Epithelial cell of esophagus (primary cell): ENCODE results near the gene PDGFC.

Experiments
- DNase-seq: peaks from one replicate; pipeline ENCODE4 v3.0.0; 2010; ENCODE audit warnings: low read depth
- H3K4me3 ChIP-seq: 2 replicates; pipeline ENCODE4 v1.5.1; 2011; ENCODE audit warnings: mild to moderate bottlenecking, low read length, control low read depth
- TF ChIP-seq, protein P1 (sequence below): IDR thresholded peaks from 2 replicates; pipeline ENCODE4 v1.5.1; 2011; ENCODE audit warnings: low read depth, mild to moderate bottlenecking, low read length, control low read depth, inconsistent platforms; ENCODE audit not compliant: insufficient read depth; ENCODE audit errors: missing control alignments

Gene PDGFC

DNA sequence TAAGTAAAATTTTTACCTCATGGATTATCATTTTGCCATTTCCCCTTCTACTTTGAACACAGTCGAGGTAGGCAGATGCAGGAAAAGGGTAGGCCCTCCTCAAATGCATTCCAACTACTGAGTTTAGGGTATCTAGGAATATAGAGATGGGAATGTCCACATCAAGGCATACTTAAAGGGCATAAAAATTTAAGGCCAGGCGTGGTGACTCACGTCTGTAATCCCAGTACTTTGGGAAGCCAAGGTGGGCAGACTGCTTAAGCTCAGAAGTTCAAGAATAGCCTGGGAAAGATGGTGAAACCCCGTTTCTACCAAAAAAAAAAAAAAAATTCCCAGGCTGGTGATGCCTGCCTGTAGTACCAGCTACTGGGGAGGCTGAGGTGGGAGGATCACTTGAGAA is 146.5 kb downstream of the PDGFC start:
- no peak overlapping the region for H3K4me3 ChIP-seq
- TF ChIP-seq, protein P1, sequence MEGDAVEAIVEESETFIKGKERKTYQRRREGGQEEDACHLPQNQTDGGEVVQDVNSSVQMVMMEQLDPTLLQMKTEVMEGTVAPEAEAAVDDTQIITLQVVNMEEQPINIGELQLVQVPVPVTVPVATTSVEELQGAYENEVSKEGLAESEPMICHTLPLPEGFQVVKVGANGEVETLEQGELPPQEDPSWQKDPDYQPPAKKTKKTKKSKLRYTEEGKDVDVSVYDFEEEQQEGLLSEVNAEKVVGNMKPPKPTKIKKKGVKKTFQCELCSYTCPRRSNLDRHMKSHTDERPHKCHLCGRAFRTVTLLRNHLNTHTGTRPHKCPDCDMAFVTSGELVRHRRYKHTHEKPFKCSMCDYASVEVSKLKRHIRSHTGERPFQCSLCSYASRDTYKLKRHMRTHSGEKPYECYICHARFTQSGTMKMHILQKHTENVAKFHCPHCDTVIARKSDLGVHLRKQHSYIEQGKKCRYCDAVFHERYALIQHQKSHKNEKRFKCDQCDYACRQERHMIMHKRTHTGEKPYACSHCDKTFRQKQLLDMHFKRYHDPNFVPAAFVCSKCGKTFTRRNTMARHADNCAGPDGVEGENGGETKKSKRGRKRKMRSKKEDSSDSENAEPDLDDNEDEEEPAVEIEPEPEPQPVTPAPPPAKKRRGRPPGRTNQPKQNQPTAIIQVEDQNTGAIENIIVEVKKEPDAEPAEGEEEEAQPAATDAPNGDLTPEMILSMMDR: no peak
- peak; percentile 29 for DNase-seq

DNA sequence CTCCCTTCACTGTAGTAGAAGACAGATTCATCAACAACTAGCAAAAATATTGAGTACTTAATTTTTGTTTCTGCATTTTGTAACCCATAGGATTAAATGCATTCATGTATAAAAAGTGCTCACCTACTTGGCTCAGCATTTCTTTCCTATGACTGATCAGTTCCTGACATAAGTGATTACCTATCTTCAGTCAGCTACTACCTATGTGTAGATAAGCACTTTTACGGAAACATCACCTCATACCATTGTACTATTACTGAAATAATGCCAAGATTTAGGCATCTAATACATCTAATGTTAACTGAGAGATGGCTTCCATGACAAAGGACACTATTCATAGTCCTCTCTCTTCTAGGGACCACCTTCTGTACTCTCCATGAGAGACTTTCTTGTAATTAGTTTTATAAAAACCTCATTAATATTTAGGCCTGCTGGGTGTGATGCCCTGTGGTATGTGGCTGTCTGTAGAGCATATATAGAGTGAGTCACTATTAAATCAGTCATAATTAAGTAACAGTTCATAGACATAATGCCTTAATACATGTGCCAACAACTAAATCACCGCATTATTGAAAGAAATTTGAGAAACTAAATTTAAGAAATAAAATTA is 147.0 kb downstream of the PDGFC start:
- DNase-seq: peak; percentile 79
- TF ChIP-seq, protein P1: no peak
- no peak overlapping the region for H3K4me3 ChIP-seq

DNA sequence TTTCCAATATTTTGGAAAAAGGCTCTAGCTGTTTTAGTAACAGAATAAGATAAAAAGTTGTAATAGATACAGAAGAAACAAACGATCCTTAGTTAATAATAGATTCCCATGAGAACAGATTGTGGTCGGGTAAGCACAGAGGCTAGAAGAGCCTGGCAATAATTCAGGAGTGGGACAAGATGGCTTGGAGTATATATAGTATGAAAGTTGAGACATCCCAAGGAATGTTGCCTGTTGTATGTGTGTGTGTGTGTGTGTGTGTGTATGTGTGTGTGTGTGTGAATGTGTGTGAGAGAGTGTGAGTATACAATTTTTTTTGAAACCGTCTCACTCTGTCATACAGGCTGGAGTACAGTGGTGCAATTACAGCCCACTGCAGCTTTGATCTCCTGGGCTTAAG is 150.7 kb downstream of the PDGFC start:
- TF ChIP-seq, protein P1: no peak
- no peak for DNase-seq
- no peak overlapping the region for H3K4me3 ChIP-seq

DNA sequence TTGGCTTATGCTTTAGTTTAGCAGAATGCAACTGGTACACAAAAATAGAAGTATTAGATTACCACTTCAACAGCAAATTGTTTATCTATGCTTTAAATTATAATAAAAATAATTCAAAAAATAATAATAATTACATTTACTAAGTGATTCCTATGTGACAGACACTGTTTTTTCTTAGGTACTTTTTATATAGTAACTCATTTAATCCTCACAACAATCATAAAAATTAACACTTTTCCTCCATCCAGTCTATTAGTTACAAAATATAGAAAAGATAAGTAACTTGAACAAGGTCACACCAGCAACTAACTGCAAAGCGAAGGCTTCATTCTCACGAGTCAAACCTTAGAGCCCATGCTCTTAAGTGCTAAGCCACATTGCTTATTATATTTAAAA is 155.2 kb downstream of the PDGFC start:
- TF ChIP-seq, protein P1: no peak

DNA sequence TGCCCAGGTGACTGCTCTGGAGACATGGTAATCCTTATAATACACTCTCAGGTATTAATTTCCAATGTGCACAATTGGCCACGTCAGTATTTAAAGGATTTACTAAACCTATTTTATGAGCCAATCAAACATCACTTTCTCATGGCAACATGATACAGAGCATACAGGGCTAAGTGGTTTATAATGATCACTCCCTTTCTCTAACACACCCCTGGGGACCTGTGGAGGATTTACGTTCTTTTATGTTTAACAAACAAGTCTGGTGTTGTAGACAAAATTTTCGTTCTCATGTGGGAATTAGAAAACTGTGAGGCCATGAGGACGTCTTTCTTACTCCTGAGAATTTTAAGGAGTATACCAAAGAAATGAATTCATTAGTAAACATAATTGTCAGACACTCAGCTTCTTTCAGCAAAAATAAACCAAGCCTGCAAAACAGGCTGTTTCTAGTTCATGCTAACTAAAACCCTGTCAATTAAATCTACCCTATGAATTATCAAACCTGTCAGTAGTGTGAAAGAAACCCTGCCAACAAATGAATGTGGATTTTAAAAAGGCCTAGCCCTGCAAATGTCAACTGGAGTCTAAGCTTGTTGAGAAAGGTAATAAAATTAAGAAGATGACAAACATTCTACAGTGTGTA is 155.8 kb downstream of the PDGFC start:
- no peak for DNase-seq
- no peak overlapping the region for H3K4me3 ChIP-seq
- TF ChIP-seq, protein P1: no peak

More for the DNA sequence above, 155.2 kb downstream of the PDGFC start:
- DNase-seq: no peak
- no peak overlapping the region for H3K4me3 ChIP-seq

DNA sequence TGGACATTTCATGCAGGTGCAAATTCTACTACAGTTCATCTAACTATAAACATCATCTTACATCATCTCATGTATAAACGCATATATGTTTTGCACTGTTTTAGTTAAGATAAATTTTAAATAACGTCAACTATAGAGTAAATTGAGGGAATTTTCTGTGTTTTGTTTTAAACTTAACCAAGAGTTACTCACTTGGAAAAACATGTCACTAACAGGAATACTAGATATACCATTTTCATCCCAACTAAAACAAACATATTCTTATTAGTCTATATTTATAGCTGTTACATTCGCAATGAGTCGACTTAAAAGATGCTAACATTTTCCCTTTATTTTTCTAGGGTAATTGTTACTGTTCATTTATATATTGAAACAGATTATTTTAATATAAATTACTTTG is 159.6 kb downstream of the PDGFC start:
- TF ChIP-seq, protein P1: no peak
- no peak overlapping the region for H3K4me3 ChIP-seq
- no peak for DNase-seq

DNA sequence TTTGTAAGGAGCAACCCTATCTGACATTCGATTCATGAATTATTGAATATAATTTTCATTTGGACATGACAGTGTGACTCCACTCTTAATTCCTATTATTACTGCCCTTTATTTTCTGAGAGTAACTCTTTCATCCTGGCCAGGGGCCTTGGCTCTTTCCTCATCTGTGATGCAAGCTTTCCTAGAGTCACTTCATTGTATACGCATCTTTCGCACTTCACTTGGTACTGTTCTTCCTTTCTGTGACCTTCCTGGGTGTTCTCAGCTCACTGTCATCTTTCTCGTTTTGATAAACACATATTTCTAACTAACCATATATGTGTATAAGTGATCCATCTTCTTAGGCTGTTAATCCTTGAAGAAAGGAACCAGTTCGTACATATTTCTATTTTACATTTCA is 160.3 kb downstream of the PDGFC start:
- H3K4me3 ChIP-seq: no peak overlapping the region
- no peak for DNase-seq
- TF ChIP-seq, protein P1: no peak
